HL-60 (cell line): Measurements from ENCODE around the gene TAF9B.

Experiments
- CTCF ChIP-seq: IDR thresholded peaks from one replicate; pipeline ENCODE4 v1.5.1; 2011; ENCODE audit warnings: low read length, control low read depth, inconsistent platforms; ENCODE audit not compliant: insufficient read depth
- GABPA ChIP-seq: IDR thresholded peaks from 2 replicates; pipeline ENCODE4 v1.6.1; 2012; ENCODE audit warnings: low read depth
- POLR2AphosphoS5 ChIP-seq: IDR thresholded peaks from 2 replicates; pipeline ENCODE4 v1.6.1; 2012; ENCODE audit warnings: low read depth
- REST ChIP-seq: IDR thresholded peaks from 2 replicates; pipeline ENCODE4 v1.6.1; 2012; ENCODE audit warnings: low read depth; ENCODE audit not compliant: insufficient replicate concordance

DNA sequence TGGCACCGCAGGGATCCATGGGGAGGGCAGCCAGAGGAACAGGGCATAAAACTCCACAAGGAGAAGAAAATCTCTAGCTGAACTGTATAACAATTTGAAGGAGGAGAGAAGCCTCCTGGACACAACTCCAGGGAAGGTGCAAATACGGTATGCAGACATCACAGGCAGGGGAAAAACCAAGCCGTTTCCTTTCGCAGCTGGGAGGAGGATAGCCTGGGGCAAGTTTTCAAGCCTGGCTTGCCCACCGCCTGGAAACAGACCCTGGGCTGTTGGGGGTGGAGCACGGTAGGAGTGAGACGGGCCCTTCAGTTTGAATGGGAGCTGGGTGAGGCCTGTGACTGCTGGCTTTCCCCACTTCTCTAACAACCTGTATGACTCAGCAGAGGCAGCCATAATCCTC lies 43.4 kb upstream of the TAF9B start:
- TF ChIP-seq CTCF, result no peak
- TF ChIP-seq GABPA, result no peak
- no peak for TF ChIP-seq POLR2AphosphoS5
- TF ChIP-seq REST, result no peak
